Osteoblast (primary cell): ENCODE measurements around the gene MACROD2. TPM values are rescaled to one million over a fixed set of nuclear protein-coding genes. Genes with fewer than 3 reads are reported as not detected.

Experiments used
- DNase-seq: peaks from one replicate; pipeline ENCODE4 v3.0.0; 2011; ENCODE audit warnings: low spot score, mixed read lengths; ENCODE audit not compliant: insufficient read length; ENCODE audit errors: missing footprints
- H2AFZ ChIP-seq: 2 replicates; pipeline ENCODE4 v1.6.0; 2011; ENCODE audit warnings: mild to moderate bottlenecking, low read length
- H3K27ac ChIP-seq: 2 replicates; pipeline ENCODE4 v1.5.1; 2011; ENCODE audit warnings: mild to moderate bottlenecking, low read depth, low read length, moderate library complexity
- H3K27me3 ChIP-seq: 2 replicates; pipeline ENCODE4 v1.6.0; 2012; ENCODE audit warnings: mild to moderate bottlenecking, control low read depth, inconsistent platforms, low read length, moderate library complexity; ENCODE audit not compliant: insufficient read depth
- H3K36me3 ChIP-seq: 2 replicates; pipeline ENCODE4 v1.5.1; 2011; ENCODE audit warnings: mild to moderate bottlenecking, low read length, control low read depth, moderate library complexity; ENCODE audit not compliant: insufficient read depth
- H3K4me1 ChIP-seq: 2 replicates; pipeline ENCODE4 v1.5.1; 2011; ENCODE audit warnings: mild to moderate bottlenecking, low read length, control low read depth, moderate library complexity; ENCODE audit not compliant: insufficient read depth
- H3K4me2 ChIP-seq: 2 replicates; pipeline ENCODE4 v1.6.0; 2011; ENCODE audit warnings: mild to moderate bottlenecking, low read length; ENCODE audit not compliant: insufficient read depth
- H3K4me3 ChIP-seq: fragments of 200-600 bp; sonication (generic); 3 replicates; pipeline ENCODE4 v1.5.1; 2012; ENCODE audit warnings: mild to moderate bottlenecking, low read length, inconsistent platforms; ENCODE audit not compliant: insufficient read depth
- H3K79me2 ChIP-seq: 2 replicates; pipeline ENCODE4 v1.6.0; 2012; ENCODE audit warnings: mild to moderate bottlenecking, low read length, control low read depth, inconsistent platforms; ENCODE audit not compliant: insufficient read depth
- H3K9me3 ChIP-seq: 2 replicates; pipeline ENCODE4 v1.5.1; 2011; ENCODE audit warnings: low read depth, low read length, control low read depth
- H4K20me1 ChIP-seq: 2 replicates; pipeline ENCODE4 v1.6.0; 2012; ENCODE audit warnings: mild to moderate bottlenecking, low read length, control low read depth; ENCODE audit not compliant: insufficient read depth
- total RNA-seq: library from RNA; depleted of rRNA; stranded (reverse); fragments of >200 nt; gene quantifications from 2 replicates; pipeline ENCODE4 v1.2.3, GENCODE V29; 2012
- TF ChIP-seq, protein P1 (sequence below): IDR thresholded peaks from 2 replicates; pipeline ENCODE4 v1.5.1; 2011; ENCODE audit warnings: mild to moderate bottlenecking, low read depth, low read length, moderate library complexity; ENCODE audit errors: extremely low read depth

MACROD2 gene
- total RNA-seq, 1 donor: 4.0 TPM

DNA sequence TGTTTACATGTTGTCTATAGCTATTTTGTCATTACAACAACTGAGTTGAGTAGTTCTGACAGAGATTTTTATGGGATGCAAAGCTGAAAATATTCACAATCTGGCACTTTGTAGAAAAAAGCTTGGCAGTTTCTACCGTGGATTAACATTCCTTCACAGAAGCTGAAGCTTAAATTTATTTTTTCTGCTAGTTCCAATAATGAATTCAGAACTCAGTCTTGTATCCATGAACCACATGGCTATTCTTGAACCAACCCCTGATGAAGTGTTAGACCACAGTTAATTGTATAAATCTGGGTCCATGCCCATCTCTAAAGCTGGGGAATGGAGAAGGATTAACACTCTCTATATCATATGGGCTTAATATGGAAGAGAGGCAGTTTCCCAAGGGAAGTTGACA lies 1085.9 kb downstream of the MACROD2 start:
- Histone ChIP-seq H3K27me3 (no peaks in the 10 kb centered on the region), H3K4me3 (no peak overlapping the region), H3K4me2 (no peak overlapping the region), H3K4me1 (no peaks in the 10 kb centered on the region), H2AFZ (no peak overlapping the region), H4K20me1 (no peaks in the 10 kb centered on the region), H3K27ac (no peak overlapping the region), H3K36me3 (no peaks in the 10 kb centered on the region), H3K9me3 (peaks cover 2% of the 10 kb centered on the region), H3K79me2 (no peaks in the 10 kb centered on the region)
- TF ChIP-seq, protein P1, sequence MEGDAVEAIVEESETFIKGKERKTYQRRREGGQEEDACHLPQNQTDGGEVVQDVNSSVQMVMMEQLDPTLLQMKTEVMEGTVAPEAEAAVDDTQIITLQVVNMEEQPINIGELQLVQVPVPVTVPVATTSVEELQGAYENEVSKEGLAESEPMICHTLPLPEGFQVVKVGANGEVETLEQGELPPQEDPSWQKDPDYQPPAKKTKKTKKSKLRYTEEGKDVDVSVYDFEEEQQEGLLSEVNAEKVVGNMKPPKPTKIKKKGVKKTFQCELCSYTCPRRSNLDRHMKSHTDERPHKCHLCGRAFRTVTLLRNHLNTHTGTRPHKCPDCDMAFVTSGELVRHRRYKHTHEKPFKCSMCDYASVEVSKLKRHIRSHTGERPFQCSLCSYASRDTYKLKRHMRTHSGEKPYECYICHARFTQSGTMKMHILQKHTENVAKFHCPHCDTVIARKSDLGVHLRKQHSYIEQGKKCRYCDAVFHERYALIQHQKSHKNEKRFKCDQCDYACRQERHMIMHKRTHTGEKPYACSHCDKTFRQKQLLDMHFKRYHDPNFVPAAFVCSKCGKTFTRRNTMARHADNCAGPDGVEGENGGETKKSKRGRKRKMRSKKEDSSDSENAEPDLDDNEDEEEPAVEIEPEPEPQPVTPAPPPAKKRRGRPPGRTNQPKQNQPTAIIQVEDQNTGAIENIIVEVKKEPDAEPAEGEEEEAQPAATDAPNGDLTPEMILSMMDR: no peak
- no peak for DNase-seq

DNA sequence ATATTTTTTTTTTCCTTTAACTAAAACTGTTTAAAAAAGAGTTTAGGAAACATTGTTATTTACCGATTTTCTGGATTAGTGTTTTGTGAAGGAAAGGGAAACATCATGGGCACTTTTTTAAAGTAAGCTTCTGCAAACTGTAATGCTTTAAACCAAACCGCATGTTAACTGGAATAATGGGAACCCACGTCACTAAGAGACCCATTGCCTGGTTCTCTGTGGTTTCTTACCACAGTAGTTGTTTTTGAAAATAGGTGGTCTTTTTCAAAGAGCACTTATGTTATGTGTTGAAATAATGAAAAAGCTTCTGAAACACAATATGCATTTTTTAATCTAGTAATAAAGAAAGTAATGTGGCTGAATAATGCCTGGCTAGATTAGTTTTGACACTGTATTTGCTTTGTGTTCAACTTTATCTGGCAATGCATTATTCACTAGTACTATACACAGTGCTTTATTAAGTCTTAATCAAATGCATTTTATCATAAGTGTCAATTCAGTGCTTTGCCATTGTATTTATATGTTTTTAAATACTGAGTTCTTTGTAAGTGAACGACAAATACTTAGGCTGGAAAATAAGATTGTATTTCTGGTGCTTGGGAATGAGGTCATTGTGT lies 1096.2 kb downstream of the MACROD2 start:
- Histone ChIP-seq H4K20me1 (no peaks in the 10 kb centered on the region), H3K4me2 (no peak overlapping the region), H3K27ac (no peak overlapping the region), H3K4me3 (no peak overlapping the region), H2AFZ (no peak overlapping the region), H3K9me3 (no peaks in the 10 kb centered on the region), H3K36me3 (no peaks in the 10 kb centered on the region), H3K79me2 (no peaks in the 10 kb centered on the region), H3K4me1 (no peaks in the 10 kb centered on the region), H3K27me3 (no peaks in the 10 kb centered on the region)
- TF ChIP-seq, protein P1: no peak
- no peak for DNase-seq

DNA sequence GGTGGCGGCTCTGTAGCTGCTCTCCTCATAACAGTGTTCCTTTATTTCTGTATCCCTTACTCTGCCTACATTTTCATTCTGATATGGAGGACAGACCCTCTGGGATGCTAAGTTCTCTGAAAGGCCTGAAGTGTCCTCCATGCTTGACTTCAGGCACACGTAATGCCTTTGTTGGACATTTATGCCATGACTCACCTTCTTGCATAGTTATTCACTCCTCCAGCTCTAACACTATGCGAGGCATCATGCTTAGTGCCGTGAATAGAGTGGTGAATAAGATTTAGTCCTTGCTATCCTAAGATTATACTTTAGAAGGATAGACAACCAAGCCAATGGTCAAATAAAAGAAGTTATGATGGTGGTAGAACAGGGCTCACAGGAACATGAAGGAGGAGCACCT lies 1103.0 kb downstream of the MACROD2 start:
- H3K4me3 ChIP-seq: no peak overlapping the region
- no peaks in the 10 kb centered on the region for H3K9me3 ChIP-seq
- TF ChIP-seq, protein P1: no peak
- no peaks in the 10 kb centered on the region for H3K27me3 ChIP-seq
- H3K27ac ChIP-seq: no peak overlapping the region
- no peak for DNase-seq
- H3K4me1 ChIP-seq: no peaks in the 10 kb centered on the region
- H2AFZ ChIP-seq: no peak overlapping the region
- no peaks in the 10 kb centered on the region for H3K36me3 ChIP-seq
- no peak overlapping the region for H3K4me2 ChIP-seq
- H3K79me2 ChIP-seq: no peaks in the 10 kb centered on the region
- H4K20me1 ChIP-seq: no peaks in the 10 kb centered on the region

DNA sequence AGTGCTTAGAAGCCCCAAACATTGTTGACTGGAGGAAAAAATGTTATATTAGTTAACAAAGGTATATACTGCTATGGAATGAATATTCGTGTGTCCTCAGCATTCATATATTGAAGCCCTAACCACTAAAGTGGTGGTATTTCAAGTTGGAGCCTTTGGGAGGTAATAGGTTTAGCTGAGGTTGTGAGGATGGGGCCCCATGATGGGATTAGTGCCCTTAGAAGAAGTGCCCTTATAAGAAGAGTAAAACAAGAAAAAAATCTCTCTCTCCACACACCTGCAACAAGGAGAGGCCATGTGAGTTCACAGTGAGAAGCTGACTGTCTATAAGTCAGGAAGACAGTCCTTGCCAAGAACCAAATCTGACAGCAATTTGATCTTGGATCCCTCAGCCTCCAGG lies 1103.8 kb downstream of the MACROD2 start:
- no peak overlapping the region for H3K4me2 ChIP-seq
- H3K9me3 ChIP-seq: no peaks in the 10 kb centered on the region
- TF ChIP-seq, protein P1: no peak
- no peak overlapping the region for H3K27ac ChIP-seq
- H3K27me3 ChIP-seq: no peaks in the 10 kb centered on the region
- H3K4me3 ChIP-seq: no peak overlapping the region
- no peak for DNase-seq
- H2AFZ ChIP-seq: no peak overlapping the region
- no peaks in the 10 kb centered on the region for H3K79me2 ChIP-seq
- no peaks in the 10 kb centered on the region for H4K20me1 ChIP-seq
- H3K4me1 ChIP-seq: no peaks in the 10 kb centered on the region
- H3K36me3 ChIP-seq: no peaks in the 10 kb centered on the region
